Measurements from ENCODE around the gene SMCO2. TPM values are rescaled to one million over a fixed set of nuclear protein-coding genes. Genes with fewer than 3 reads are reported as not detected.
A peak's percentile ranks its signal among the peaks of the same experiment; 100 is the strongest.

SMCO2 gene
- total and polyA plus RNA-seq, 2 of the 4 experiments (the other 2 are of a cell fraction): 0.19 TPM; not detected in 1

DNA sequence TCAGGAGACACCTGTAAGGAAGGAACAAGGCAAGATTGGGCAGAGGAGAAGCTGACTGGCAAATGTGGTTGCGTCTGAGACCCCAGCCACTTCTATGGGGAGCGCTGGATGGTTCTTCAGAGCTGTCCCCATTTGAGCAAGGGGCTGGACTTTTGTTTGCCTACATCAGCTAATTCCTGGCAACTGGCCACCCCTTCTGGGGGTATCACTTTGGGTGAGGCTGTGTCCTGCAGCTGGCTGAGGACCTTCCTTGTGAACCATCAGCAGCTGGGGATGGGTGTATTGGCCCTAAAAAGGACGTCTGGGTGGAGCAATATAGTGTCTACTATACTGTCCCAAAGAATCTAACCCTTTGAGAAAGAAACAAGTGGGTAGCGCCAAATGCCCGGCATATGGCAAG lies 101.1 kb downstream of the SMCO2 start:
- in situ Hi-C loops (cut with MboI; ENCODE audit: low sequenced_read_pairs) (no loop called here), dilution Hi-C loops (cut with HindIII; ENCODE audit: low sequenced_read_pairs, unreplicated experiment) (no loop called here), intact Hi-C loops (cut with micrococcal nuclease) (no loop called here)
- peaks cover 20 to 84% of the 10 kb centered on the region in 2 experiments for H3K79me1 ChIP-seq (ENCODE audit: low read depth in 1 of 2, low read length in 2 of 2)
- DNase-seq (no peak), ATAC-seq (ENCODE audit: low read depth) (no peak)
- H3K9ac ChIP-seq (ENCODE audit: low read depth, low read length): no peak overlapping the region
- H3K4me2 ChIP-seq (ENCODE audit: low read depth, low read length): no peak overlapping the region
- no peak overlapping the region for H2BK20ac ChIP-seq (ENCODE audit: low read depth, low read length)
- H2AK9ac ChIP-seq (replicated peaks; ENCODE audit: low read depth, low read length, poor library complexity): no peak overlapping the region
- H3K56ac ChIP-seq (ENCODE audit: extremely low read depth, insufficient read depth, low read length): no peak overlapping the region
- BruUV-seq (replicated peaks): no TSS peak
- no peaks in the 10 kb centered on the region for H3K9me3 ChIP-seq (ENCODE audit: control insufficient read depth, insufficient read depth, low read length)
- TF ChIP-seq, protein P1, sequence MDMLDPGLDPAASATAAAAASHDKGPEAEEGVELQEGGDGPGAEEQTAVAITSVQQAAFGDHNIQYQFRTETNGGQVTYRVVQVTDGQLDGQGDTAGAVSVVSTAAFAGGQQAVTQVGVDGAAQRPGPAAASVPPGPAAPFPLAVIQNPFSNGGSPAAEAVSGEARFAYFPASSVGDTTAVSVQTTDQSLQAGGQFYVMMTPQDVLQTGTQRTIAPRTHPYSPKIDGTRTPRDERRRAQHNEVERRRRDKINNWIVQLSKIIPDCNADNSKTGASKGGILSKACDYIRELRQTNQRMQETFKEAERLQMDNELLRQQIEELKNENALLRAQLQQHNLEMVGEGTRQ (IDR thresholded peaks at IDR 0.05; ENCODE audit: low read depth, low read length): no peak
- no peak for TF ChIP-seq CHD1 (IDR thresholded peaks at IDR 0.05; ENCODE audit: low read depth, low read length)
- no peak for TF ChIP-seq NFE2L2 (IDR thresholded peaks at IDR 0.05; ENCODE audit: low read depth, low read length)
- TF ChIP-seq POLR2A (IDR thresholded peaks at IDR 0.05; ENCODE audit: low read depth, low read length): no peak
- TF ChIP-seq BHLHE40 (IDR thresholded peaks at IDR 0.05; ENCODE audit: low read depth, low read length): no peak
- no peak for TF ChIP-seq CEBPB (IDR thresholded peaks at IDR 0.05; ENCODE audit: low read depth, low read length)
- TF ChIP-seq SMC3 (IDR thresholded peaks at IDR 0.05; ENCODE audit: low read depth, low read length): no peak
- TF ChIP-seq, protein P2, sequence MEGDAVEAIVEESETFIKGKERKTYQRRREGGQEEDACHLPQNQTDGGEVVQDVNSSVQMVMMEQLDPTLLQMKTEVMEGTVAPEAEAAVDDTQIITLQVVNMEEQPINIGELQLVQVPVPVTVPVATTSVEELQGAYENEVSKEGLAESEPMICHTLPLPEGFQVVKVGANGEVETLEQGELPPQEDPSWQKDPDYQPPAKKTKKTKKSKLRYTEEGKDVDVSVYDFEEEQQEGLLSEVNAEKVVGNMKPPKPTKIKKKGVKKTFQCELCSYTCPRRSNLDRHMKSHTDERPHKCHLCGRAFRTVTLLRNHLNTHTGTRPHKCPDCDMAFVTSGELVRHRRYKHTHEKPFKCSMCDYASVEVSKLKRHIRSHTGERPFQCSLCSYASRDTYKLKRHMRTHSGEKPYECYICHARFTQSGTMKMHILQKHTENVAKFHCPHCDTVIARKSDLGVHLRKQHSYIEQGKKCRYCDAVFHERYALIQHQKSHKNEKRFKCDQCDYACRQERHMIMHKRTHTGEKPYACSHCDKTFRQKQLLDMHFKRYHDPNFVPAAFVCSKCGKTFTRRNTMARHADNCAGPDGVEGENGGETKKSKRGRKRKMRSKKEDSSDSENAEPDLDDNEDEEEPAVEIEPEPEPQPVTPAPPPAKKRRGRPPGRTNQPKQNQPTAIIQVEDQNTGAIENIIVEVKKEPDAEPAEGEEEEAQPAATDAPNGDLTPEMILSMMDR (conservative IDR thresholded peaks at IDR 0.05; ENCODE audit: low read depth, low read length): no peak
- TF ChIP-seq RAD21 (IDR thresholded peaks at IDR 0.05; ENCODE audit: low read length): no peak
- TF ChIP-seq MXI1 (IDR thresholded peaks at IDR 0.05; ENCODE audit: borderline replicate concordance, low read depth, low read length): no peak
- no peak for TF ChIP-seq RCOR1 (IDR thresholded peaks at IDR 0.05; ENCODE audit: insufficient replicate concordance, low read length)
- no peak for TF ChIP-seq MAZ (IDR thresholded peaks at IDR 0.05; ENCODE audit: borderline replicate concordance, low read depth, low read length)
- no peak for TF ChIP-seq FOS (IDR thresholded peaks at IDR 0.05; ENCODE audit: low read depth, low read length)
- no peak for TF ChIP-seq MAFK (IDR thresholded peaks at IDR 0.05; ENCODE audit: low read depth, low read length)
- 0 out of 2 replicates have a peak overlapping the region, but pooled peaks have one; percentile 21 for H2BK120ac ChIP-seq (ENCODE audit: low read depth, low read length)
- H3K27me3 ChIP-seq (ENCODE audit: control insufficient read depth, insufficient read depth, low read length): no peaks in the 10 kb centered on the region
- POLR2A ChIA-PET (ENCODE audit: unreplicated experiment): no interaction called here
- peak overlapping the region; percentile 40; the same call in 1 of the 3 replicates for H2BK15ac ChIP-seq (ENCODE audit: low read depth, low read length)
- H4K5ac ChIP-seq (ENCODE audit: low read depth, low read length): no peak overlapping the region; the same call in 1 of the 2 replicates
- no peak overlapping the region for H4K91ac ChIP-seq (ENCODE audit: insufficient read depth, low read depth, low read length)
- peaks cover 19% of the 10 kb centered on the region for H3K4me1 ChIP-seq (ENCODE audit: control insufficient read depth, insufficient read depth, low read length)
- H4K8ac ChIP-seq (ENCODE audit: low read depth in 2 of 2, low read length in 2 of 2): 0 out of 4 replicates have a peak overlapping the region, but pooled peaks of 1 of the 2 experiments have one; percentile 18
- no peak overlapping the region; the same call in 1 of the 2 replicates for H3K18ac ChIP-seq (ENCODE audit: low read depth, low read length)
- H4K20me1 ChIP-seq (ENCODE audit: insufficient read depth, low read length): peaks cover 8% of the 10 kb centered on the region; the same call in 1 of the 2 replicates
- H3K9me1 ChIP-seq (ENCODE audit: insufficient read depth, low read length): peaks cover 27% of the 10 kb centered on the region
- peak overlapping the region; percentile 59; the same call in 1 of the 2 replicates for H2AK5ac ChIP-seq (ENCODE audit: low read depth, low read length)
- no peak overlapping the region for H2AFZ ChIP-seq (replicated peaks; ENCODE audit: low read length, poor library complexity)
- WGBS, 2 experiments (ENCODE audit: extremely low coverage in 2 of 2, insufficient read length in 1 of 2): no CpG with 5 or more reads among the region's 5 CpGs
- no peaks in the 10 kb centered on the region for H3K36me3 ChIP-seq (ENCODE audit: control insufficient read depth, insufficient read depth, low read length)
- H3K14ac ChIP-seq (replicated peaks; ENCODE audit: low read depth, low read length): peak overlapping the region; percentile 17
- CTCF ChIA-PET: no interaction called here
- no peak overlapping the region for H3K4me3 ChIP-seq (ENCODE audit: insufficient read depth, low read depth, low read length)
- peak overlapping the region; percentile 46 for H3K4ac ChIP-seq (ENCODE audit: low read depth, low read length)
- H3K23ac ChIP-seq (ENCODE audit: low read depth, low read length): no peak overlapping the region
- peak overlapping the region; percentile 20 for H2BK5ac ChIP-seq (ENCODE audit: low read depth, low read length, poor library complexity, severe bottlenecking)
- H3K27ac ChIP-seq (ENCODE audit: insufficient read depth, low read length): no peak overlapping the region
